ENCODE measurements around the gene LILRA6.
"Not testable (repeated sequence)": the region's sequence is repeated elsewhere in the genome, so short reads cannot be mapped to it uniquely, and the experiment has no call there.

The LILRA6 gene

GRCh38 chr19:54242646-54243045 lies at the start of gene LILRA6:
LILRA6 (minus strand) TSS chr19:54242790.
- not testable (repeated sequence) for DNase-seq (ENCODE audit: low spot score)

DNA sequence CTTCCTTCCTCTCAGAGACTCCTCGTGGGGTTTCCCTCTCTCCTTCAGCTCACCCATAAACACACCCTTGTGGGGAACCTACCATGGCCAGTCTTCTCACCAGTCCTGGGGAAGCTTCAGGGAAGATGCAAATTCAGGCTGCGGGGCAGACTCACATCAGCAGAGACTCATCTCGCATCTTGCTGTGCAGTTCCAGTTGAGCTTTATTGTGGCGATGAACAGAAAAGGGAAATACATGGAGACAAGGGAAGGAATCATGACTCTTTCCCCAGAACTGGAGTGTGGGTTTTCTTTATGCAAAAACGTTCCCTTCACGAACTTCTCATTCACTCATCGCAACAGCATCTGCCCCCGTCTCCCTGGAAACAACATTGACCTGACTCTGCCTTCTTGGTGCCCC lies 46.6 kb upstream of the LILRA6 start:
- DNase-seq (ENCODE audit: low spot score) = not testable (repeated sequence)

DNA sequence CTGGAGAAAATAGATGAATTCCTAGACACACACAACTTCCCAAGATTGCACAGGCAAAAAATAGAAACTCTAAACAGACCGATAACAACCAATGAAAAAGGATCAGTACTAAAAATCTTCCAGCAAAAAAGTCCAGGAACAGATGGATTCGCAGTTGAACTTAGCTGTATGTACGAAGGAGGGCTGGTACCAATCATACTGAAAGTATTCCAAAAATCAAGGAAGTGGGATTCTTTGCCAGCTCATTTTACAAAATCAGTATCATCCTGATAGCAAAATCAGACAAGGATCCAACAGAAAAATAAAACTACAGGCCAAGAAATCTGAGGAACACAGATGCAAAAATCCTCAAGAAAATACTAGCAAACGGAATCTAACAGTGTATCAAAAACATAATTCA lies 44.9 kb upstream of the LILRA6 start:
- DNase-seq (ENCODE audit: low spot score) = no peak
- TF ChIP-seq CTCF (IDR thresholded peaks at IDR 0.05; ENCODE audit: extremely low read depth, missing control alignments) = no peak

DNA sequence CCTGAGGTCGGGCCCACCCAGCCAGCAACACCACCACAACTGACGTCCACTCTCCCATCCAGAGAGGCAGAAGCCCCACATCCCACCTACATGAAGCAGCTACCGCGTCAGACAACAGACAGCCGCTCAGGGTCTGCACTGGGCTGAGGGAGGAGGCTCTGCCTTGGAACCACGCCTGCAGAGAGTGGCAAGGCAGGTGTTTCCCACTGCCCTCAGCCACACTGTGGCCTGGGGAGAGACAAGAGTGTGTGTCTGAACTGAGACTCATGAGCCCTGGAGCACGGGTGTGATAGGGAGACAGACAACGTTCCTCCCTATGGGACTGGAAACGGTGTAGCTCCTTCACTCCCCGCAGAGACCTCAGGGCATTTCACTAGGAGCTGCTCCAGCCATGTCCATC lies 43.7 kb upstream of the LILRA6 start:
- not testable (repeated sequence) for DNase-seq (ENCODE audit: low spot score)

DNA sequence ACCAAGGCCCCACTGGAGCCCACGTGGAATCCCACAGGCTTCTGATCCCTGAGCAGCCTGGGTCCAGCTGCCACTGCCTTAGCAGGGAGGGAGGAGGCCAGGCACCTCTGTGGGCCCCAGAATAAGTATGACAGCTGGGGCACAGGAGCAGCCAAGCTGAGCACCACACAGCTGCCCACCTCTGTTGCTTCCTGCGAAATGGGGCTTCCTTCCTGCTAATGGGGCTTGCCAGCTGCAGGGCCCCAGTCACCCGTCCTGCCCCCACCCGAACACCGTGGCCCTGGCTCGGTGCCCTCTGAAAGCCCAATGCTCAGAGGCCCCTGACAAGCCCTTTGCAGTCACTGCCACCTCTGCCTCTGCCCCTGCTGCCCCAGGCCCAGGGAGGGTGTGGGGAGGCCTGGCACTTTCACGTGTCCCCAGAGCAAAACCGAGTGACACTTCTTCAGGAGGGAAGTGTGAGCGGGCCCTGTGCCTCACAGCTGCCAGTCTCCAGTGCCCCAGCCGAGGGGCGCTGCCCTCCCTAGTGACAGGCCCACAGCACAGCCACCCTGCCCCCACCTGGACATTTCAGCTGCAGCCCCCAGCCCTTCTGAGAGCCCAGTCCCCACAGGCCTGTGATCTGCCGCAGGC lies 43.0 kb upstream of the LILRA6 start:
- DNase-seq (ENCODE audit: low spot score) = not testable (repeated sequence)

- no peak for DNase-seq (ENCODE audit: low spot score)
- no peak for TF ChIP-seq CTCF (IDR thresholded peaks at IDR 0.05; ENCODE audit: extremely low read depth, missing control alignments)
These were observed 40.3 kb upstream of the LILRA6 start for GRCh38 chr19:54282686-54283470.

DNA sequence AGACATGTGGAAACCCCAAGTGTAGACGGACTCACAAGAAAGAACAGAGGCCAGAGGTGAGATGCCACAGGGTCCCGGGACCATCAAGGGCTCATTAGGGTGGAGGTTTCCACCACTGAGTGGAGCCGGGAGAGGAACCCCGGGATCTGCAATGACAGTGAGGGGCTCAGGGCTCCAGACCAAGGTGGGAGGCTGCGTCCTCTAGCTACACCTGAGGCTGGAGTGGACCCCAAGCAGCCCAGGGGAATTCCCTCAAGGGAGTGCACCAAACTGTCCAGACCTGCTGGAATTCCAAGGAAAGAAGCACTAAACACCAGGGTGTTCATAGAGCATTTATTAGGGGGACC lies 39.1 kb upstream of the LILRA6 start:
- DNase-seq (ENCODE audit: low spot score) = not testable (repeated sequence)

DNA sequence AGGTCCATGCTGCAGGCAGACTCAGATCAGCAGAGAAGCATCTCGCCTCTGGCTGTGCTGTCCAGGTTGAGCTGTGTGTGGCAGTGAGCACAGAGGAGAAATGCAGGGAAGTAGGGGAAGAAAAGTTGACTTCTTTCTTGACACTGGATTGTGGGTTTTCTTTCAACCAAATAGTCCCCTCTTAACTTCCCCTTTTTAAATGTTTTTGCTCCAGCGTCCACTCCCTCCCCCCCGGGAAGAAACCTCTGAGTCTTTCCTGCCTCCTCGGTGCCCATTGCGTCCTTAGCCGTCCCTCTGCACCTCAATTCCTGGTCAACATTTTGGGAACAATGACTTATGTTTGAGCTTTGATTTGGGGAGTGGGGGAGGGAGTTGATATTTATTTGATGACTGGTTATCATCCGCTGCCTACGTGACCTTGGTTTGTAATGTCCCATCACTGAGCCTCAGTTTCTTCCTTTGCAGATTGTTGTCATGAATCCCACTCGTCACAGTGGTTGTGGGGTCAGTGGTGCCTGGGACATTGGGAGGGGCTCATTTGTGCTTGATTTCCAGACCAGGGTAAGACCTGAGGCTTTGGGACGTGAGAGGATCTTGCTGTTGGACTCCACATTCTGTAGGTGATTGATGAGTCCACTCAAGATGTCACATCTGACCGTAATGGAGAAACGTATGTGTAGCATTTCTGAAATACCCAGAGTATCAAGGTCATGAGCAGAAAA lies 38.6 kb upstream of the LILRA6 start, which contains the start of gene LILRB2:
Gene LILRB2 (minus strand): TSS at position 104 of the 722 bp plus-strand sequence. CDS start 614 bp downstream, outside the sequence.
- TF ChIP-seq CTCF (IDR thresholded peaks at IDR 0.05; ENCODE audit: extremely low read depth, missing control alignments) = no peak
- DNase-seq (ENCODE audit: low spot score) = no peak

GRCh38 chr19:54280441-54280840 lies 37.9 kb upstream of the LILRA6 start:
- DNase-seq (ENCODE audit: low spot score) = not testable (repeated sequence)

GRCh38 chr19:54280025-54280424 lies 37.4 kb upstream of the LILRA6 start:
- DNase-seq (ENCODE audit: low spot score) = not testable (repeated sequence)

DNA sequence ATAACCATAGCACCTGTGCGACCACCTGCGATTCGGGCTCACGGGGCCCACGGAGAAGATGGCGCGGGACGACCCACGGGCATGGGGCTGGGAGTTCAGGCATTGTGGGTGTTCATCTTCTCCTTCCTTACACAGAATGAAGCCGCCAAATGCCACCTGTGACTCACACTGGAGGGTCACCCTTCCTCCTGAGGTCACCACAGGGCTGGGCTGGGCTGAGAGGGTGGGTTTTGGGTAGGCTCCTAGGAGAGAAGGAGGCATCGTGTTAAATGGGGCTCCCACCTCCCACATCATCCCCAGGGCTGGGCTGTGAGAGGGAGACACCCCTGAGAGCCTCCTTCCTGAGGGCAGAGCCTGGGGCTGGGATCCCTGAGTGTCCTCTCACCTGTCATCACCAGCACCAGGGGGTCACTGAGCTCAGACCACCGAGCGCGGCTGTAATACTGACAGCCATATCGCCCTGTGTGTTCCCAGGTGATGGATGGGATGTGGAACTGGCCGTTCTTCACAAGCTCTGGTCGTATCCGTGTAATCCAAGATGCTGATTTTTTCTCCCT lies 36.9 kb upstream of the LILRA6 start:
- no peak for TF ChIP-seq CTCF (IDR thresholded peaks at IDR 0.05; ENCODE audit: extremely low read depth, missing control alignments)
- DNase-seq (ENCODE audit: low spot score) = no peak

DNA sequence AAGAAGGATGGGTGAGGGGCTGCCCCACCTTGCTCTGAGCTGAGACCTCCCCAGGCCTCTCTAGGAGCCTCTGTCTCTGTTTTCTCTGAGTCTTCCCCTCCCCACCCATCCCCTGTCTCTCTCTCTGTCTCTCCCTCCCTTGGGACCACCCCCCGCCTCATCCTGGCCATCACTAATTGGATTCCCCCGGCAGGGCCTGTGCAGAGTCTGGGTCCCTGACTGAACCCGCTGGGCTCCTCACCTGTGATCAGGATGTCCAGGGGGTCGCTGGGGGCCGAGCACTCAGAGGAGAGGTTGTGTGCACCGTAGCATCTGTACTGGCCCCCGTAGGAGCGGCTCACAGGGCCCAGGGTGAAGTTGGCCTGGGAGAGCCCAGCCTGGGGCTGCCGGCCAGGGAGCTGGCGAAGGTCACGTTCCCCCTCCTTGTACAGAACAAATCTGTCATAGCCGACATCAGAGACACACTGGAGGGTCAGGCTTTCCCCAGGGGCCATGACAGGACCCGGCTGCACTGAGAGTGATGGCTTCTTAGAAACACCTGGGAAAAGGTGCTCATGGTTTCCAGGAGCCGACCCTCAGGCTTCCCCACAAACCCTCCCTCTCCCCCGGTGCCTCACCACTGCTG lies 36.1 kb upstream of the LILRA6 start:
- not testable (repeated sequence) for DNase-seq (ENCODE audit: low spot score)

DNA sequence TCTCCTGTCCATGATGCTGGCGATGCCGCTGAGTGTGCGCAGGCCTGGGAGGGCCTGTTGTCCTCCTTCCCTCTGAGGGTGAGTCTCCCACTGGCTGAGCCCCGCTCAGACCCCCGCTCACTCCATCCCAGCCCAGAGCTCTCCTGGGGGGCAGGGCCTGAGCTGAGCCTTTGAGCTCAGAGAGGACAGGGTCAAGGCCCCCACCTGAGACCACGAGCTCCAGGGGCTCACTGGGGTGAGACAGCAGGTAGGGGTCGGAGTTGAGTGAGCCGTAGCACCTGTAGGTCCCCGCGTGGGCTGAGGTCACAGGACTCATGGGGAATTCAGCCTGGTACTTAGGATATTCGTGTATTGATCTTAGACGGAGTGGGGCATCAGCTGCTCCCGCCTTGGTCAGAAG lies 35.5 kb upstream of the LILRA6 start:
- DNase-seq (ENCODE audit: low spot score) = not testable (repeated sequence)

DNA sequence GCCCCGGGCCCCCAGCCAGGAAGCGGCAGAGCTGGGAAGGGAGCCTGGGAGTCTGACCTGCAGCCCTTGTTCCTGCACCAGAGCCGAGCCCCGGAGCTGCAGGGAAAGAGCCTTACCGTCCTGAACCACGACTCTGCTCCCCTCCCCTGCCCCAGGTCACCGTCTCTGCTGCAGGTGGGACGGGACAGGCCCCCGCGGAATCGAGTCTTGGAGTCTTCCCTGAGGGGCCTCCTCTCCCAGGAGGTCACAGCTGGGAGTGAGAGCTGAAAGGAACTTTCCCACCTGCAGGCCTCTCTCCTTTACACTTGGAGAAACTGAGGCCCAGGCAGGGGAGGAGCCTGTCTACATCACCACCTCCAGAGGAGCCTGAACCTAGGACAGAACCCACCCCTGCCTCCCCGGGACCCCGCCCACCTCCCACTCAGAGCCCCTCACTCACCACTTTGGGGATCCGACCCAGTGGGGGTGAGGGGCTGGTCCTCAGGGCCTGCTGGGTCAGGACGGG lies 34.6 kb upstream of the LILRA6 start:
- not testable (repeated sequence) for DNase-seq (ENCODE audit: low spot score)
